GM20000 (cell line): Measurements from ENCODE around the gene FMNL2.

Experiments used
- DNase-seq: peaks from one replicate; pipeline ENCODE4 v3.0.0; 2012; ENCODE audit warnings: low spot score
- CTCF ChIP-seq: IDR thresholded peaks from 2 replicates; pipeline ENCODE4 v1.5.1; 2012; ENCODE audit warnings: mild to moderate bottlenecking, control low read depth; ENCODE audit errors: extremely low read depth, missing control alignments

Gene FMNL2

GRCh38 chr2:152552888-152553287 lies 217.9 kb downstream of the FMNL2 start:
- DNase-seq: no peak
- no peak for TF ChIP-seq CTCF

- TF ChIP-seq CTCF: no peak
- no peak for DNase-seq
These were observed 218.5 kb downstream of the FMNL2 start for GRCh38 chr2:152553518-152553917.

GRCh38 chr2:152555048-152555447 lies 220.1 kb downstream of the FMNL2 start:
- TF ChIP-seq CTCF: no peak
- DNase-seq: no peak

DNA sequence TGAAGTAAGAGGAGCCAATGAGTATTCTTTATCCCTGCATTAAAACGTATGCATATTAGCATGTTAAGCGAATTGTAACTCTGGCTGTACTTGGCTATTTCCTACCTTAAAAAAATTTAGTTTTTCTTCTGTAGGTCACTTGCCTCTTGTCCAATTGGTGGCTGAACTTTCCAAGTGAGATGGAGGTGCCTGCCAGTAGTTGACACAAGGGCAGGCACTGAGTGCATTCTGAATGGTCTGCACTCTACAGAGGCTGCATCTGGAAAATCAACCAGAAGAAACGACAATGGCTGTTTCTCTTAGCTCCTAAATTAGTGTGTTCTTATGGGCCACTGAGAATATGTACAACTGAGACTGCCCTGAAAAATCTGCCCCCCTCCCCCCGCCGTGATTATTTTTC lies 221.5 kb downstream of the FMNL2 start:
- TF ChIP-seq CTCF: no peak
- DNase-seq: no peak

DNA sequence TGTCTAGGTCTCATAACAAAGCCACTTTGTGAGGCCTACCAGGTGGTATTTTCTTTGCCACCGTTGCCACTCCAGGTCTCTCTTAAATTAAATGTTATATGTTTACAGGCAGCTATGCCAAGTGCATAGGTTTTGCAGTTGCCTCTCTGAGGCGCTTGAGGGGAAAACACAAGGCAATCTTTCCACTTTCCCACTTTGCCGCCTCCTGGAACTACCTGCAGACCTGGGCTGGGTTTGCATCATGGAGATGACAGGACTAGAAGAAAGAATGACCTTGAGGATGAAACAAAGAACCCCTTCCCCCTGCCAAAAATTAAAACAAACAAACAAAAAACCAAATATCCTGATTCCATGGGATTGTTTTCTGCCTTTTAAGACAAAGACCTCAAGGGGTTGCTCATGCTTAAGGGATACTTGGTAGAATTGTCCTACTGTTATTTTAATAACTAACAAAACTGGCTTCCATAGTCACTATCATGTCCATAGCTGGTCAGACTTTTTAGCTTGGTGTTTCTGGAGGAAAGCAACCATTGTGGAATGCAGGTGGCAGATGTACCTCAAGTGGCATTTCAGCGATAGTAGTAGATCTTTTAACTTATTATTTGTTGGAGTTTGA lies 222.4 kb downstream of the FMNL2 start:
- no peak for DNase-seq
- TF ChIP-seq CTCF: no peak

GRCh38 chr2:152558158-152558984 lies 223.4 kb downstream of the FMNL2 start:
- no peak for TF ChIP-seq CTCF
- no peak for DNase-seq

DNA sequence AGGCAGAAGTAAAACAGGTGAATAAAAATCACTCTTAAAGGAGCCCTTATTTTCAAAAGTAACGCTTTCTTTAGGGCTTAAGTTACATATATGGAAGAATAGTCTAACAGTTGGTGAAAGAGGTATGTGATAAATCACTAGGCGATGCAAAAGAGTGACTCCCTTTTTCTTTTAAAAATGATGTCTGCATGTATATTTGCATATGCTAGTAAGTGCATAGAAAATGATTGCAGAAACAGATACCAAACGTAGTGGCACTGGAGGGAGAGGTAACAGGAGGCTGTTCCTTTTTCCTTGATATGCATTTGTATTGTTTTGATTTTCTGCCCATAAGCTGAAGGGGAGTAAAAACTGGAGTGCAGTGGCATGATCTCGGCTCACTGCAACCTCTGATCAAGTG lies 224.0 kb downstream of the FMNL2 start:
- DNase-seq: no peak
- no peak for TF ChIP-seq CTCF
